ELR (cell line): ENCODE data around the gene ZNF708.
"Not testable (repeated sequence)": the region's sequence is repeated elsewhere in the genome, so short reads cannot be mapped to it uniquely, and the experiment has no call there.

ENCODE experiments used
- DNase-seq: peaks from one replicate; pipeline ENCODE4 v3.0.0-alpha.2; 2015; ENCODE audit warnings: low read depth

Gene ZNF708

GRCh38 chr19:21328885-21329605, at the start of gene ZNF708:
ZNF708 (minus strand) TSS chr19:21329410; CDS start chr19:21329212, 198 bp downstream.
- DNase-seq: peak; percentile 94

GRCh38 chr19:21362291-21362690, 33.1 kb upstream of the ZNF708 start:
- DNase-seq: no peak

- DNase-seq: peak; percentile 97
Observed at GRCh38 chr19:21358768-21359451, 29.7 kb upstream of the ZNF708 start, which contains the start of gene ZNF738. ZNF738 (plus strand) TSS chr19:21359000; CDS start chr19:21359141, 141 bp downstream.

GRCh38 chr19:21352830-21353229, 23.6 kb upstream of the ZNF708 start:
- DNase-seq: no peak

GRCh38 chr19:21344841-21345240, 15.6 kb upstream of the ZNF708 start:
- not testable (repeated sequence) for DNase-seq

- peak; percentile 12 for DNase-seq
Observed at GRCh38 chr19:21335721-21336120, 6.5 kb upstream of the ZNF708 start.

GRCh38 chr19:21328406-21328805, 804 bp downstream of the ZNF708 start:
- DNase-seq: peak; percentile 2

GRCh38 chr19:21326169-21326568, 3.0 kb downstream of the ZNF708 start:
- DNase-seq: no peak

GRCh38 chr19:21323000-21323399, 6.2 kb downstream of the ZNF708 start:
- no peak for DNase-seq

GRCh38 chr19:21322528-21322927, 6.7 kb downstream of the ZNF708 start:
- no peak for DNase-seq

GRCh38 chr19:21321996-21322395, 7.2 kb downstream of the ZNF708 start:
- peak; percentile 32 for DNase-seq

- no peak for DNase-seq
Observed at GRCh38 chr19:21321134-21321533, 8.1 kb downstream of the ZNF708 start.

- no peak for DNase-seq
Observed at GRCh38 chr19:21317821-21318220, 11.4 kb downstream of the ZNF708 start.

- peak; percentile 5 for DNase-seq
Observed at GRCh38 chr19:21314676-21315075, 14.5 kb downstream of the ZNF708 start.

GRCh38 chr19:21312807-21313206, 16.4 kb downstream of the ZNF708 start:
- DNase-seq: not testable (repeated sequence)

- DNase-seq: no peak
Observed at GRCh38 chr19:21308773-21309172, 20.4 kb downstream of the ZNF708 start.

GRCh38 chr19:21306881-21307479, 22.2 kb downstream of the ZNF708 start:
- DNase-seq: not testable (repeated sequence)

GRCh38 chr19:21293768-21294167, 35.4 kb downstream of the ZNF708 start:
- DNase-seq: not testable (repeated sequence)

- no peak for DNase-seq
Observed at GRCh38 chr19:21269813-21270212, 59.4 kb downstream of the ZNF708 start.

GRCh38 chr19:21264891-21265290, 64.3 kb downstream of the ZNF708 start:
- no peak for DNase-seq

GRCh38 chr19:21264416-21264815, 64.8 kb downstream of the ZNF708 start:
- DNase-seq: no peak

GRCh38 chr19:21260848-21261381, 68.3 kb downstream of the ZNF708 start:
- not testable (repeated sequence) for DNase-seq
